ENCODE measurements around the gene CENPA. TPM values are rescaled to one million over a fixed set of nuclear protein-coding genes. Genes with fewer than 3 reads are reported as not detected.

CENPA gene
- total RNA-seq (2022; extraction: Qiagen RNA extraction; ENCODE audit: low read depth): 39.4 to 55.7 TPM (median 51.1 TPM) in 5 replicates

DNA sequence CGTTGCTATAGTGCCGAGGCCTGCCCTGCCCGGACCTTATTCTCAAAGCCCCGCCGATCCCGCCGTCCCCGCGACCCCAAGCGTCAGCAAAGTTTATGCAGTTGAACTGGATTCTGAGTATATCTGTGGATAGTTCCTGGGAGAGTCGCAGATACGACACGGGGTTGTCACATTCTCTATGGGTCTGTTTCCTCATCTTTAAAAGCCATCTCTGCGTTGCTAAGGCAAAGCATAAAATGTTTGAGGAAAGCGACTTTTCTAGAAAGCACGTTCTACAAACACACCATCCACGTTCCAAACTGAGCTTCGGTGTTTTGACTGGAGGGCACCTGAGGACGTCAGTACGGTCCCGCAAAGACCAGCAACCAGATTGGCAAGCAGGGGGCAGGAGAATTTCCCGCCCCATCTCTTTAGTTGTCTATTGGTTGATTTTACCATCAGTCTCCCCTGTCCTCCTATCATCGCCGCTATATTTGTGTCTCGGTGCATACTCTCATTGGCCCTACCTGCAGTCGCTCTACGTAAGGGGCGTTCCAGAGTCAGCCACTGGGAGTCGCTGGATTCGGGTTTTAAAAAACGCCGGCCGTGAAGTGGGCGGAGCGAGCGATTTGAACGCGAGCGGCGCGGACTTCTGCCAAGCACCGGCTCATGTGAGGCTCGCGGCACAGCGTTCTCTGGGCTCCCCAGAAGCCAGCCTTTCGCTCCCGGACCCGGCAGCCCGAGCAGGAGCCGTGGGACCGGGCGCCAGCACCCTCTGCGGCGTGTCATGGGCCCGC lies at the start of gene CENPA:
CENPA (plus strand) TSS at position 626 of the 776 bp plus-strand sequence; CDS start at position 767, 141 bp downstream.

DNA sequence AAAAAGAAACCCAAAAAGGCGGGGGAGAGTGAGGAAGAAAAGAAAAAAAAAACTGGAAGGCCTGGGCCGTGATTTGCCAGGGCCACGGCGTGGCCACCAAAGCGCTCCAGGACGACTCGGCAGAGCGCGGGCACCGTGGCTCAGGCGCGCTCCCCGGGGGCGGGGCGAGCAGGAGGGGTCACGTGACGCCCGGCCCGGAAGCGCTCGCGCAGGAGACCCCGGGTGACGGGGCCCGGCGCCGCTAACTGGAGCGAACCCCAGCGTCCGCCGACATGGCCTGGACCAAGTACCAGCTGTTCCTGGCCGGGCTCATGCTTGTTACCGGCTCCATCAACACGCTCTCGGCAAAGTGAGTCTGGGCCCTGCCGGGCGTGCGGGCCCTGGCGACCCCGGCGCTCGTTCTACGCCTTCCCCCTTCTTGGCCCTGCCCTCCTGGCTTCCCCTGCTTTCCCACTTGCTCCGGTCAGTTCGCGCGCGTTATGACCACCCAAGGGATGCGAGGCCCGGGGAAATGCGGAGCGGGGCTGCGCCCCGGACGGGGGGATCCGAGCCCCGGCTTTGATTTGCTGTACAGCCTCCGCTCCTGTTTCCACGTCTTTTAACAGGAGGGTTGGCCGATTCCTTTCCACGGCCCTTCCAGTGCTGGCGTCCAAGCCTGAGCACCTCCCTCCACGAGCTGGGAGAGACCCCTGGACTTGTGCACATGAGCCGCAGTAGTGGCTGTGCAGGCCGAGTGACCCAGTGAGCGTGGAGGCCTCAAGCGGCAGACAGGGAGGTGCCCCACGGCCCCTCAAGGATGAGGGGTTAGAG lies 21.6 kb upstream of the CENPA start, which contains the start of gene SLC35F6:
SLC35F6 (plus strand) TSS at position 207 of the 810 bp plus-strand sequence; CDS start at position 273, 66 bp downstream.

Other genes with a start within 250 kb of the CENPA start
- gene CIB4, start 144.7 kb upstream of the CENPA start, total RNA-seq (2022; extraction: Qiagen RNA extraction; ENCODE audit: low read depth): 0.40 to 0.50 TPM in 2 of 5 replicates, not detected in the others
- gene KCNK3, start 93.3 kb upstream of the CENPA start, total RNA-seq (2022; extraction: Qiagen RNA extraction; ENCODE audit: low read depth): 0.46 to 1.2 TPM (median 0.68 TPM) in 5 replicates
- 33.9 to 40.9 TPM (median 38.7 TPM) in 5 replicates for gene SLC35F6, start 21.8 kb upstream of the CENPA start, total RNA-seq (2022; extraction: Qiagen RNA extraction; ENCODE audit: low read depth)
- 2.9 to 5.5 TPM (median 4.7 TPM) in 5 replicates for gene DPYSL5, start 62.1 kb downstream of the CENPA start, total RNA-seq (2022; extraction: Qiagen RNA extraction; ENCODE audit: low read depth)
- 9.9 to 14.1 TPM (median 11.9 TPM) in 5 replicates for gene MAPRE3, start 184.6 kb downstream of the CENPA start, total RNA-seq (2022; extraction: Qiagen RNA extraction; ENCODE audit: low read depth)
- gene TMEM214, start 246.9 kb downstream of the CENPA start, total RNA-seq (2022; extraction: Qiagen RNA extraction; ENCODE audit: low read depth): 54.4 to 68.6 TPM (median 67.5 TPM) in 5 replicates

Data from A549 treated with GW870086 at 1 μM for 4 hours (cell line).